ENCODE results near the gene RCAN1. TPM values are rescaled to one million over a fixed set of nuclear protein-coding genes. Genes with fewer than 3 reads are reported as not detected.

RCAN1 gene
- total RNA-seq, 2 experiments from 2014 or later = 6.8 to 8.9 TPM

DNA sequence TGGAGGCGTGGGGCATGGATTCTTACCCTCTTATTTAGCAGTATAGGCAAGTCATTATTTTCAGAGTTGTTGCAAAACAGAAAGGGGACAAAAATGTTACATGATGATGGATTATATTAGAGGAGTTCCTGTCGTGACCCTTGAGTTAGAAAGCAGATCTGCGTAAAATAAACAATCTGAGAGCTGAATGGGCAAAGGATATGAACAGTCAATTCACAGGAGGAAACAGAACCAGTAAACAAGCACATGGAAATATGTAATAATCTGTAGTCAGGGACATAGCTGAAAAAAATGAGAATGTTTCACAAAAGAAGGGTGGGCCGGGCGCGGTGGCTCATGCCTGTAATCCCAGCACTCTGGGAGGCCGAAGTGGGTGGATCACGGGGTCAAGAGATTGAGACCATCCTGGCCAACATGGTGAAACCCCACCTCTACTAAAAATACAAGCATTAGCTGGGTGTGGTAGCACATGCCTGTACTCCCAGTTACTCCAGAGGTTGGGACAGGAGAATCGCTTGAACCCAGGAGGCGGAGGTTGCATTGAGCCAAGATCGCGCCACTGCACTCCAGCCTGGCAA lies 20.9 kb downstream of the RCAN1 start:
- no peak for DNase-seq (ENCODE audit: low spot score)
- TF ChIP-seq, protein P1, sequence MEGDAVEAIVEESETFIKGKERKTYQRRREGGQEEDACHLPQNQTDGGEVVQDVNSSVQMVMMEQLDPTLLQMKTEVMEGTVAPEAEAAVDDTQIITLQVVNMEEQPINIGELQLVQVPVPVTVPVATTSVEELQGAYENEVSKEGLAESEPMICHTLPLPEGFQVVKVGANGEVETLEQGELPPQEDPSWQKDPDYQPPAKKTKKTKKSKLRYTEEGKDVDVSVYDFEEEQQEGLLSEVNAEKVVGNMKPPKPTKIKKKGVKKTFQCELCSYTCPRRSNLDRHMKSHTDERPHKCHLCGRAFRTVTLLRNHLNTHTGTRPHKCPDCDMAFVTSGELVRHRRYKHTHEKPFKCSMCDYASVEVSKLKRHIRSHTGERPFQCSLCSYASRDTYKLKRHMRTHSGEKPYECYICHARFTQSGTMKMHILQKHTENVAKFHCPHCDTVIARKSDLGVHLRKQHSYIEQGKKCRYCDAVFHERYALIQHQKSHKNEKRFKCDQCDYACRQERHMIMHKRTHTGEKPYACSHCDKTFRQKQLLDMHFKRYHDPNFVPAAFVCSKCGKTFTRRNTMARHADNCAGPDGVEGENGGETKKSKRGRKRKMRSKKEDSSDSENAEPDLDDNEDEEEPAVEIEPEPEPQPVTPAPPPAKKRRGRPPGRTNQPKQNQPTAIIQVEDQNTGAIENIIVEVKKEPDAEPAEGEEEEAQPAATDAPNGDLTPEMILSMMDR (conservative IDR thresholded peaks at IDR 0.05; ENCODE audit: low read length) = no peak
- no peak for TF ChIP-seq EZH2phosphoT487 (IDR thresholded peaks at IDR 0.05; ENCODE audit: borderline replicate concordance, low read depth, low read length)
- POLR2A ChIA-PET = no interaction called here
- Histone ChIP-seq H4K20me1 (ENCODE audit: insufficient read depth, low read length) (no peaks in the 10 kb centered on the region), H3K36me3 (ENCODE audit: insufficient read depth, low read length) (no peaks in the 10 kb centered on the region), H3K9me2 (ENCODE audit: insufficient read depth, low read length) (no peaks in the 10 kb centered on the region), H3K4me1 (ENCODE audit: insufficient read depth, low read length, poor library complexity, severe bottlenecking) (no peaks in the 10 kb centered on the region), H3K4me3 (ENCODE audit: low read depth, low read length, poor library complexity, severe bottlenecking) (no peak overlapping the region), H3K27ac (ENCODE audit: low read depth, low read length, poor library complexity, severe bottlenecking) (no peak overlapping the region), H2AFZ (ENCODE audit: low read length) (no peak overlapping the region), H3K4me2 (ENCODE audit: low read length) (no peak overlapping the region), H3K9me3 (ENCODE audit: low read length) (no peaks in the 10 kb centered on the region), H3K79me2 (ENCODE audit: insufficient read depth, low read depth, low read length) (no peaks in the 10 kb centered on the region)
- CTCF ChIA-PET (ENCODE audit: unreplicated experiment) = no interaction called here
- intact Hi-C loops (cut with micrococcal nuclease; ENCODE audit: unreplicated experiment) = no loop called here
- BruUV-seq (replicated peaks) = no TSS peak

DNA sequence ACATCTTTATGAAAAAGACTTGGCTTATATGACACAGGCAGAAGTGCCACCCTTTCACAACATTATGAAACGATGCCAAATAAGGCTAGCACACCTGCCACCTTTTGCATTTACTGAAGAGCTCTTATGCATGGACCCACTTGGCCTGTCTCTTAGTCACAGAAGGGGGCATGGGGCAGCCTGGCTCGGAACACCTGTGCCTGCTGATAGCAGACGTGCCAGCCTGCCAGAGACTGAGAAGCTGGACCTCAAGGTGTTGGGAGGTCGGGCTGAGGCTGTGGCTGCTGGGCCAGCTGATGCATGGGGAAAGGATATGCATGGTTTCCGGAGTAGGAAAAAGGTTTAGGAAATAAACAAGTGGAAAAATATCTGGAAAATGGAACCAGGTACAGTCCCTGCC lies 21.5 kb downstream of the RCAN1 start:
- CTCF ChIA-PET (ENCODE audit: unreplicated experiment) = no interaction called here
- Histone ChIP-seq H4K20me1 (ENCODE audit: insufficient read depth, low read length) (no peaks in the 10 kb centered on the region), H3K4me2 (ENCODE audit: low read length) (no peak overlapping the region), H3K9me2 (ENCODE audit: insufficient read depth, low read length) (no peaks in the 10 kb centered on the region), H3K79me2 (ENCODE audit: insufficient read depth, low read depth, low read length) (no peaks in the 10 kb centered on the region), H3K36me3 (ENCODE audit: insufficient read depth, low read length) (no peaks in the 10 kb centered on the region), H3K4me1 (ENCODE audit: insufficient read depth, low read length, poor library complexity, severe bottlenecking) (no peaks in the 10 kb centered on the region), H3K9me3 (ENCODE audit: low read length) (no peaks in the 10 kb centered on the region), H2AFZ (ENCODE audit: low read length) (no peak overlapping the region), H3K4me3 (ENCODE audit: low read depth, low read length, poor library complexity, severe bottlenecking) (no peak overlapping the region), H3K27ac (ENCODE audit: low read depth, low read length, poor library complexity, severe bottlenecking) (no peak overlapping the region)
- POLR2A ChIA-PET = no interaction called here
- BruUV-seq (replicated peaks) = no TSS peak
- no peak for DNase-seq (ENCODE audit: low spot score)
- TF ChIP-seq, protein P1 (conservative IDR thresholded peaks at IDR 0.05; ENCODE audit: low read length) = no peak
- no peak for TF ChIP-seq EZH2phosphoT487 (IDR thresholded peaks at IDR 0.05; ENCODE audit: borderline replicate concordance, low read depth, low read length)
- intact Hi-C loops (cut with micrococcal nuclease; ENCODE audit: unreplicated experiment) = no loop called here

DNA sequence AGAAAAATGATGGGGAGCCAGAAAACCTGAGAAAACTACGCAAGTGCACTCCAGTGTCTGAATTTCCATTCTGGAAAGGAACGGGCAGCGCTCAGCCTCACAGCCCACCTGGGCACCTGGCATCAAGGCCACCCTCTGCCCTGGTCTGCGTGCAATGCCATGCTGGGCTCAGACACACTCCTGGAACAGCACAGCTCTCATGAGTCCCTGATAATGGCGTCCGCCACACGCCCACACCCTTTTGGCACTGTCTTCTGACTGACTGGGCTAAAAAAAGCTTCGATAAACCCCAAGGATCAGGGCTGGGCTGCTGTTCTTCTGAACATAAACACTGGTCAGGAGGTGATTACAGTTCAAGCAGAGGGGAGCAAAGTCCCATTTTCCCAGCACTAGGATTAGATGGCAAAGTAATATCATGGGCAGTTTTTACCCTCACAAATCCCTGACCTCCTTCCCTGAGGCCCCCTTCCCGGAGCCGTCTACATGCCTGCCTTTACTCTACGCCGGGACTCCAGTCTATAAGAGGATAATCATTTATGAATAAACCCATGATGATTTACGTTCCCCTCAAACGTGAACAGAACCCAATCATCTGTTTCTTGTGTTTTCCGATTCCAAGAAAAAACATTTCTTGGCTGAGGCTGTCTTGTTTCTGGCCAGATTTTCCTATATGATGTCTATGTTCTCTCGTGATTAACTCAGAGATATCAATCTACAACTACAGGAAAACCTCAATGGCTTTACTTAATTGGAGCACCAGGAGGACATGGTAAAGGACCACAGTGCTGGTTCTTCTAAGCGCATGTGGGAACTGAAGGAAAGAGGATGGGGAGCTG lies 22.6 kb downstream of the RCAN1 start:
- Histone ChIP-seq H2AFZ (ENCODE audit: low read length) (no peak overlapping the region), H3K27ac (ENCODE audit: low read depth, low read length, poor library complexity, severe bottlenecking) (no peak overlapping the region), H3K4me1 (ENCODE audit: insufficient read depth, low read length, poor library complexity, severe bottlenecking) (no peaks in the 10 kb centered on the region), H4K20me1 (ENCODE audit: insufficient read depth, low read length) (no peaks in the 10 kb centered on the region), H3K79me2 (ENCODE audit: insufficient read depth, low read depth, low read length) (no peaks in the 10 kb centered on the region), H3K36me3 (ENCODE audit: insufficient read depth, low read length) (no peaks in the 10 kb centered on the region), H3K4me3 (ENCODE audit: low read depth, low read length, poor library complexity, severe bottlenecking) (no peak overlapping the region), H3K9me3 (ENCODE audit: low read length) (no peaks in the 10 kb centered on the region), H3K9me2 (ENCODE audit: insufficient read depth, low read length) (no peaks in the 10 kb centered on the region), H3K4me2 (ENCODE audit: low read length) (no peak overlapping the region)
- POLR2A ChIA-PET = no interaction called here
- TF ChIP-seq, protein P1 (conservative IDR thresholded peaks at IDR 0.05; ENCODE audit: low read length) = no peak
- TF ChIP-seq EZH2phosphoT487 (IDR thresholded peaks at IDR 0.05; ENCODE audit: borderline replicate concordance, low read depth, low read length) = no peak
- intact Hi-C loops (cut with micrococcal nuclease; ENCODE audit: unreplicated experiment) = no loop called here
- no TSS peak for BruUV-seq (replicated peaks)
- no peak for DNase-seq (ENCODE audit: low spot score)
- CTCF ChIA-PET (ENCODE audit: unreplicated experiment) = no interaction called here

All from OCI-LY7 (cell line).